Occipital lobe (tissue), 2 donors: ENCODE results near the gene MRGPRX4. TPM values are rescaled to one million over a fixed set of nuclear protein-coding genes. Genes with fewer than 3 reads are reported as not detected.
"Not testable (repeated sequence)": the region's sequence is repeated elsewhere in the genome, so short reads cannot be mapped to it uniquely, and the experiment has no call there.

Source experiments
- DNase-seq: peaks from one replicate; lab custom pipeline; 2025; lab: John Stamatoyannopoulos, UW
- total RNA-seq: library from RNA; depleted of rRNA; stranded (reverse); fragments of >200 nt; gene quantifications from one replicate; pipeline ENCODE4 v1.2.3, GENCODE V29; 2014

MRGPRX4 gene
- not detected for total RNA-seq

DNA sequence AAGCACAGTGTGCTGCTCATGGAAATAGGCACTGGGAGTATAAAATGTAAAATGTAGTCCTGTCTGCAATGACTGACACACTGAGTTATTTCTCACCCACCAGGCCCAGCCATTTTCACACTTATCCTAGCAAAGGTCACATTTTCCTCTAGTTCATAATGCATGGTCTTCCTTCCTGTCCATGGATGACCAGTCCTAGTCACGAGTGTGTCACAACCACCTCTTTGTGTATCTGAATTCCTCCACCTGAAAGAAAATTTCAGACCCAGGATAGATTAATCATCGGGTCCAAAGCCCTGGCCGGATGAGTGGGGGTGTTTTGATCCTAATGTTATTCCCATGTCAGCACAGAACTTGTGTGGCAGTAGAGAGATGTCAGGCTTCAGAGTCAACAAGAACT is at the start of gene MRGPRX4:
TSS of gene MRGPRX4 (plus strand) at position 172 of the 400 bp plus-strand sequence. CDS start 420 bp downstream, outside the sequence.
- no peak for DNase-seq

DNA sequence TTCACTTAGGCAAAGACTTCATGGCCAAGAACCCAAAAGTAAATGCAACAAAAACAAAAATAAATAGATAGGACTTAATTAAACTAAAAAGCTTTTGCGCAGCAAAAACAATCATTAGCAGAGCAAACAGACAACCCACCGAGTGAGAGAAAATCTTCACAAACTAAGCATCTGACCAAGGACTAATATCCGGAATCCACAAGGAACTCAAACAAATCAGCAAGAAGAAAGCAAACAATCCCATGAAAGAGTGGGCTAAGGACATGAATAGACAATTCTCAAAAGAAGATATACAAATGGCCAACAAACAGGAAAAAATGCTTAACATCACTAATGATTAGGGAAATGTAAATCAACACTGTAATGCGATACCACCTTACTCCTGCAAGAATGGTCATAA is 41.5 kb upstream of the MRGPRX4 start:
- DNase-seq = not testable (repeated sequence)

DNA sequence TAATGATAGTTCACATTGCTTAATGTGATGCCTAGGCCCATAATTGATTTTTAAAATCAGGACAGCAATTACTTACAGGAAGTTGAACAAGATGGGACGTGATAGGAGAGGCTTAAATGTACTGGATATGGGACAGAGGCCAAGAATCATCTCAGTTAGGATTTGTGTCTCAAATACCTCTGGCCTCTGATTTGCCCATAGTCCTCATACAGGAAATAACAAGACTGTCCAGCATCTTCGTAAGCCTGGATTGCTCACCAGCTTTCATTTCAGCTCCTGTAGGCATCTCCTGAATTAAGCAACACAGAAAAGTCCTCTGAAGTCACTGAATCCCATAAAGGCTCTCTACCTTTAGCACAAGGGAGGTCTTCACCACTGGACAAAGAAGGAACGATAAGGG is 40.3 kb upstream of the MRGPRX4 start, which contains the start of gene MRGPRX3:
TSS of gene MRGPRX3 (plus strand) at position 231 of the 400 bp plus-strand sequence. CDS start 4,632 bp downstream, outside the sequence.
- no peak for DNase-seq

DNA sequence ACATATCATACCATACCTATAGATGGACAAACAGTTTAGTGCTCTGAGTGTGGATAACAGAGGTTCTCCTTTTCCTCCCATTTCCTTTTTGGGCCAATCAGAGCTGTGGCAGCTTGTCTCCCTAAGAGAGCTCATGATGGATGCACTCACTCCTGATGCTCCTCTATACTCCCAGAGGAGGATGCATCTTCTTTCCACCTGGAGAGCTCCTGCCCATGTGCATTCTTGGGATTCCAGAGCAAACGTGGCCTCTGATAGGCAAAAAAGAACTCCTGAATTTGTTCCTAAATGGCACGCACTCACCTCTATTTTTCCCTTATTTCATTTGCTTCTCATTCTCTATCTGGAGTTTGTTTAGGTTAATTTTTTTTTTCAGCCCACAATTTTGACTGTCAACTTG is 37.3 kb upstream of the MRGPRX4 start:
- no peak for DNase-seq

DNA sequence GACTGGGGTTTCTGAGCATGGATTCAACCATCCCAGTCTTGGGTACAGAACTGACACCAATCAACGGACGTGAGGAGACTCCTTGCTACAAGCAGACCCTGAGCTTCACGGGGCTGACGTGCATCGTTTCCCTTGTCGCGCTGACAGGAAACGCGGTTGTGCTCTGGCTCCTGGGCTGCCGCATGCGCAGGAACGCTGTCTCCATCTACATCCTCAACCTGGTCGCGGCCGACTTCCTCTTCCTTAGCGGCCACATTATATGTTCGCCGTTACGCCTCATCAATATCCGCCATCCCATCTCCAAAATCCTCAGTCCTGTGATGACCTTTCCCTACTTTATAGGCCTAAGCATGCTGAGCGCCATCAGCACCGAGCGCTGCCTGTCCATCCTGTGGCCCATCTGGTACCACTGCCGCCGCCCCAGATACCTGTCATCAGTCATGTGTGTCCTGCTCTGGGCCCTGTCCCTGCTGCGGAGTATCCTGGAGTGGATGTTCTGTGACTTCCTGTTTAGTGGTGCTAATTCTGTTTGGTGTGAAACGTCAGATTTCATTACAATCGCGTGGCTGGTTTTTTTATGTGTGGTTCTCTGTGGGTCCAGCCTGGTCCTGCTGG is 35.3 kb upstream of the MRGPRX4 start:
- DNase-seq = no peak

DNA sequence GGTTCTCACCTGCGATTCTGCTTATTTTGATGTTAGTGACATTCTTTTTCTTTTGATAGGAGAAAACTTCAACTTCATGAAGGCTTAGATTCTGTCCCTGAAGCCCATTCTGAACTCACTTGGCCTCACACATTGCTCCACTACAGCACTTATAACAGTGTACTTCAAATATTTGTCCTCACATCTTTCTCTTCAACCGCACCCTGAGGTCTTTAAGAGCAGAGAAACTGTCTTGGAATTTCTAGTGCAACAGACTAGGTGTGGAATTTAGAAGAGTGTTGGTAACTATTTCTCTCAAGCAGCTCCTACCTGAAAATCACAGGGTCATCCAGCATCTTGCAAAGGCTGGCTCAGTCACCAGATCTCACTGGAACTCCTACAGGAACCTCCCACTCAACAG is 32.5 kb upstream of the MRGPRX4 start:
- no peak for DNase-seq

- DNase-seq = no peak
Observed at GRCh38 chr11:18144243-18144642, 28.4 kb upstream of the MRGPRX4 start.

GRCh38 chr11:18145025-18145424 is 27.6 kb upstream of the MRGPRX4 start:
- no peak for DNase-seq

DNA sequence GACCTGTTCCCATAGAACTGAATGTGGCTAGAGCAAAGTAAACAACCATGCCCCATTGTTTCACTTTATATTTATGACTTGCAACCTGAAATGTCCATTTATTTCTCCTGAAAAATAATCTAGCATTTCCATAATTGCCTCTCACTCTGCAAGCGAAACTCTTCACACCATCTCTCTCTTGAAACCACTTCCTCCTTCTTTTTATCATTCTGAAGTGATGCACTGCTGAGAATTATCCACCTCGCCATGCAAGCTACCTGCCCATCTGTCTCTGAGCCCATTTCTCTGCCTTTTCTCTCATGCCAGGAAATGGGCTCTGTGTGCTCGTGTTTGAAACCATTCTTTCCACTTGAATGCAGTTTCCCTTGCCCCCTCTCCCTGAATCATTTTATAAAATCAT is 26.8 kb upstream of the MRGPRX4 start:
- DNase-seq = no peak

DNA sequence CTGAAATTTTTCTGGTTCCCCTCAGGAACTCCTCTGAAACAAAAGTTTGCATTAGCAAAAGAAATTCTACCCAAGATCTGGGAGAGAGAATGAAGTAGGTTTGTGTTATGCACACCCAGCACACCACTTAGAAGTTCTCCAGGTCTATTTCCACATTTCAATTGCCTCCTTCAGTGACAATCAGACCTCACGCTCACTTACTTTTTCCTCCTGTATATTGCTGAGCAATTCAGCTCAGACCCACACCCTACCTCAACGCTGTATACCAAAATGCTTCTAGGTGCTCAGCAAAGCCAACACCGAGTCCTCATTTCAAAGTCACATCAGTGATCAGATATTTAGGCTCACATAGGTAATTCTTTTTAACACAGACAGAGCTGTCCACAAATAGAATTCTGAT is 21.1 kb upstream of the MRGPRX4 start:
- no peak for DNase-seq

GRCh38 chr11:18168372-18168771 is 4.3 kb upstream of the MRGPRX4 start:
- no peak for DNase-seq

GRCh38 chr11:18171377-18172000 is 1.1 kb upstream of the MRGPRX4 start:
- no peak for DNase-seq

- DNase-seq = no peak
Observed at GRCh38 chr11:18173225-18173866, 709 bp downstream of the MRGPRX4 start.

DNA sequence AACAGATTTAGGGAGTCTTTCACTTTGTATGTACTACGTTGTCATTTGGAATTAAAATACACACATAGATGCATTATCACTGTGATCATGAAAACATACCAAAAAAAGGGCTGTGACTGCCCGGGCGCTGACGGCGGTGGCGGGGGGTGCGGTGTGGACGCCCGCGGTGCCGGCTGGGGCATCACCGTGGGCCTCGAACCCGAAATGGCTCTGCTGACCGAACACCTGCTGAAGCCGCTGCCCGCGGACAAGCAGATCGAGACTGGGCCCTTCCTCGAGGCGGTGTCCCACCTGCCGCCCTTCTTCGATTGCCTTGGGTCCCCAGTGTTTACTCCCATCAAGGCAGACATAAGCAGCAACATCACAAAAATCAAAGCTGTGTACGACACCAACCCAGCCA is 16.2 kb downstream of the MRGPRX4 start:
- no peak for DNase-seq

DNA sequence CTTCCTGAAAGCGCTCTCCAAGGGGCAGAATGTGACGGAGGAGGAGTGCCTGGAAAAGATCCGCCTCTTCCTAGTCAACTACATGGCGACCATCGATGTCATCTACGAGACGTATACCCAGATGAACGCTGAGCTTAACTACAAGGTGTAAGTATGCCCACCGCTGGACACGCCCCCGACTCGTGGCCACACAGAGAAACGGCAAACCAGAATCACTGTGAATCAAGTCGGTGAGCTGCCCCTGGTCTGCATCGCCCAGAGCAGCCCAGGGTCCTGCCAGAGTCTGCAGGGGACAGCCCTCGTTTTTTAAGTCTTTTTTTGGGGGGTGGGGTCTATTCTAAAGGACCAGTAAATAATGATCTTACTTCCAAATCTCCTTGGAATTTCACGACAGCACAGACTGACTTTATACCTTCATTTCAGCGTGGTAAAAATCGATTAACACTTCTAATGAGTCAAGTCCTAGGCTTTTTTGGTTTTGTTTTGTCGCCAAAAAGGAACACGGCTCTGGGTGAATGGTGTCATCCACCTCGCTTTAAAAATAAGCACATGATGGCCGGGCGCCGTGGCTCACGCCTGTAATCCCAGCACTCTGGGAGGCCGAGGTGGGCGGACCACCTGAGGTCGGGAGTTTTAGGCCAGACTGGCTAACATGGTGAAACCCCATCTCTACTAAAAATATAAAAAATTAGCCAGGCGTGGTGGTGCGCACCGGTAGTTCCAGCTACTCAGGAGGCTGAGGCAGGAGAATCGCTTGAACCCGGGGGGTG is 17.0 kb downstream of the MRGPRX4 start:
- not testable (repeated sequence) for DNase-seq

- DNase-seq = no peak
Observed at GRCh38 chr11:18191376-18191775, 18.7 kb downstream of the MRGPRX4 start.

- no peak for DNase-seq
Observed at GRCh38 chr11:18193010-18193409, 20.4 kb downstream of the MRGPRX4 start.

GRCh38 chr11:18196532-18196931 is 23.9 kb downstream of the MRGPRX4 start:
- DNase-seq = no peak

- not testable (repeated sequence) for DNase-seq
Observed at GRCh38 chr11:18197738-18198137, 25.1 kb downstream of the MRGPRX4 start.

DNA sequence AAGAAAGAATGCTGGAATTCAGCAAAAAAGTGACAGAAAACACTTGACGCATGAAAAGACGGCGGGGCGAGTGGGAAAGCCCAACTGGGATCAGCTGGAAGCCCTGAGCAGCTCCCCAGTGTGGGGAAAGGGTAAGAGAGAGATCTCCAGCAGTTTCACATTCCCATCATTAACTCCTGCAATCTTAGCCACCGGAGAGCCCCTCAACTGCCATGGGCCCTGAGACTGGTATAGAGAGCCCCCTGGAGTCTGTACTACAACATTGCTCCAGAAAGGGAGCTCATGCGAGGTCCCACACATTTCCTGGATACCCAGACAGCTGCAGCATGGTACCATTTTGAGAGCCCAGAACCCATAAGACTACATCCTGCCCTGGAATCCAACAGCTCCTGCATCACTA is 31.1 kb downstream of the MRGPRX4 start:
- DNase-seq = no peak

DNA sequence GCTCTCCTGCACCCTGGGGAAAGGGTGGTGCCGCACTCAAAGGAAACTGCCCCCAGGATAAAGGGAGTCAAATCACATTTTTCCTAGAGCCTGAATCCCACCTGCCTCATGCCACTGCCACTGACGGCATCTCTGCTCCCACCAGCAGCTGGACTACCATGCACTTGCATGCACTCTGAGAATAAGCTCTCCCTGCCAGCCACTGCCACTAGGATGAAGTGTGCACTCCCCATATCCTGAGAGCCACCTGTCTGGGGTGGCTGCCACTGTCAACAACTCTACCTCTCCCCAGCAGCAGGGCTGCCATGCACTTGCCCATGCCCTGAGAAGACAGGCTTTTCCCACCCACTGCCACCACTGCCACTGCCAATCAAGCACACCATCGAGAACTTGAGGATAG is 31.6 kb downstream of the MRGPRX4 start:
- no peak for DNase-seq

- no peak for DNase-seq
Observed at GRCh38 chr11:18204771-18205170, 32.1 kb downstream of the MRGPRX4 start.
